Adrenal gland (tissue), 12 donors: Measurements from ENCODE around the gene ST7. TPM values are rescaled to one million over a fixed set of nuclear protein-coding genes. Genes with fewer than 3 reads are reported as not detected.

ENCODE experiments used
- DNase-seq, 7 donors: peaks; one replicate each; pipeline ENCODE4 v3.0.0-alpha.2; 2019 to 2020
- H3K27ac ChIP-seq, 5 donors: fragments of 200-600 bp; sonication (generic) in 4 of 5; 1 replicate in 3 of 5; 2 replicates in 2 of 5; pipeline versions ENCODE4 v1.5.1 to v1.8.0; 2016 to 2020; ENCODE audit warnings: mild to moderate bottlenecking in 1 of 5
- H3K27me3 ChIP-seq: fragments of 200-600 bp; 2 replicates; pipeline ENCODE4 v1.8.0; 2021
- H3K36me3 ChIP-seq, 2 donors: fragments of 200-600 bp; replicated peaks in 1 of 2; 1 replicate in 1 of 2; 2 replicates in 1 of 2; pipeline versions ENCODE4 v1.5.1 to v1.8.0; 2018 to 2022
- H3K4me1 ChIP-seq, 2 donors: fragments of 200-600 bp; replicated peaks in 1 of 2; 1 replicate in 1 of 2; 2 replicates in 1 of 2; pipeline versions ENCODE4 v1.5.1 to v1.8.0; 2018 to 2021
- H3K4me3 ChIP-seq, 4 donors: fragments of 200-600 bp; sonication (generic) in 3 of 4; one replicate each; pipeline ENCODE4 v1.5.1; 2016 to 2018
- H3K9me3 ChIP-seq, 3 donors: fragments of 200-600 bp; sonication (generic) in 1 of 3; replicated peaks in 1 of 3; 1 replicate in 2 of 3; 2 replicates in 1 of 3; pipeline versions ENCODE4 v1.5.1 to v1.8.0; 2016 to 2021
- POLR2A ChIP-seq, 2 donors: fragments of 450-650 bp; IDR thresholded peaks; one replicate each; pipeline ENCODE4 v1.6.1; 2017; ENCODE audit warnings: antibody characterized with exemption in 2 of 2, mild to moderate bottlenecking in 2 of 2, moderate library complexity in 1 of 2
- WGBS, 4 donors: extraction: QIAGEN DNeasy Blood & Tissue Kit in 2 of 4; methylation state at CpG; one replicate each; pipeline versions ENCODE4 v1.1.5 to v1.1.7; 2013 to 2017; 5-methylcytosine and 5-hydroxymethylcytosine counted together
- intact Hi-C, 2 donors: fragments of 100-400 bp; cut with DNase I; formaldehyde crosslinking; loops; one replicate each; pipeline versions ENCODE4 v1.14.1 to v1.15.0; 2022 to 2023
- polyA plus RNA-seq, 3 donors: library from polyadenylated mRNA; stranded (reverse); fragments of 200-250 nt in 2 of 3; fragments of 350-450 nt in 1 of 3; fragmentation: Illumina TruSeq in 1 of 3; extraction: RNeasy Lipid Tissue Mini Kit (QIAGEN cat#74804) in 1 of 3; gene quantifications; one replicate each; pipeline ENCODE4 v1.2.3, GENCODE V29; 2013 to 2014
- total RNA-seq, 9 donors: library from RNA; depleted of rRNA in 4 of 9; stranded (reverse); fragments of >200 nt in 4 of 9; fragments of 120-200 nt in 1 of 9; fragmentation: NEBNext Ultra II Directional in 1 of 9; extraction: Animal tissue kit (Norgen Biotek cat#: 25700) in 1 of 9; gene quantifications; one replicate each; pipeline versions ENCODE4 v1.1.0 to v1.2.4, GENCODE V29; 2013 to 2023
- TF ChIP-seq, protein P1 (sequence below), 6 experiments: fragments of 450-650 bp in 4 of 6; fragments of 200-600 bp in 2 of 6; sonication (generic) in 1 of 6; IDR thresholded peaks; 1 replicate in 5 of 6; 2 replicates in 1 of 6; pipeline versions ENCODE4 v1.5.1 to v1.8.0; 2016 to 2021; ENCODE audit warnings: antibody characterized with exemption in 6 of 6, mild to moderate bottlenecking in 2 of 6, moderate library complexity in 1 of 6
- donor health status: healthy with polysubstance abuse.
- donor health status: Bipolar disorder and iron deficiency.
- donor health status: DM: yes; HTN: yes; CAD: no.
- donor health status: DM: no; HTN: no; CAD: no.
- donor health status: DM: no; HTN: no; CAD: no.
- donor health status: DM: yes; HTN: yes; CAD: no.

Gene ST7
- total and polyA plus RNA-seq, 12 donors = 15.7 to 69.9 (median 33.1) TPM

DNA sequence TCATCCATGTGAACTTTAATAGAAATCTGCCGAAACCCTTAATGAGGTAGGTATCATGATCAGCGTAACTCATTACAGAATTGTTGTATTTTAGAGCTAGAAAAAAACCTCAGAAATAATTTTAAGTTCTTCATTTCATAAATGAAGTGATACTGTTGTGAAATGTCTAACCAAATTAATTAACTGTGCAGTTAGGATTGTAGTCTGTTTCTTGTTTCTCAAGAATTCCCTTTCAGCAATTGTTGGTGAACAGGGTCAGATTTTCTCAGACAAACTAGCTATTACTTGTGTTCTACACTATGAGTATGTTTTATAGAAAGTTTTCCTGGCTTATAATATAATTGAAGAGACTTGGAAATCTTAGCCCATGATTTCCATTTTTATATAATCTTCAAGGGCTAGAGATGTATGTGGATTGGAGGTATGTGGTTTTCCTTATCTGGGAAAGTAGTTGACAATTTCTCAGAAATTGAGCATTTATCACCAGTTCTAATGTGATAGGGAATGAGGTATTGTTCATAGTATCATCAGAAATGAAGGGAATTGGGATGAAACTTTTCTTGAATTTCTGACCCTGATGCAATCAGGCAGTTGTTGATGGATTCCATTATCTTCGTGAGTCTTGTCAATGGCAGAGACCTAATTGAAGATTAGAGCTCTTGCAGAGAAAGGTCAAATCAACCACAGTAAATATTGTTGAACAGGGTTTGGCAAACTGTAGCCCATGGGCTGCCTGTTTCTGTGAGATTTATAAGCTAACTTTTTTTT, 55.0 kb downstream of the ST7 start:
- WGBS, 4 donors = 66 to 74% (median 70%) methylated on average over 3 of the region's 3 CpGs
- H3K9me3 ChIP-seq = no peaks in the 10 kb centered on the region
- H3K4me3 ChIP-seq = no peak overlapping the region
- DNase-seq = no peak
- intact Hi-C loops = no loop called here
- no peaks in the 10 kb centered on the region for H3K27me3 ChIP-seq
- TF ChIP-seq, protein P1, sequence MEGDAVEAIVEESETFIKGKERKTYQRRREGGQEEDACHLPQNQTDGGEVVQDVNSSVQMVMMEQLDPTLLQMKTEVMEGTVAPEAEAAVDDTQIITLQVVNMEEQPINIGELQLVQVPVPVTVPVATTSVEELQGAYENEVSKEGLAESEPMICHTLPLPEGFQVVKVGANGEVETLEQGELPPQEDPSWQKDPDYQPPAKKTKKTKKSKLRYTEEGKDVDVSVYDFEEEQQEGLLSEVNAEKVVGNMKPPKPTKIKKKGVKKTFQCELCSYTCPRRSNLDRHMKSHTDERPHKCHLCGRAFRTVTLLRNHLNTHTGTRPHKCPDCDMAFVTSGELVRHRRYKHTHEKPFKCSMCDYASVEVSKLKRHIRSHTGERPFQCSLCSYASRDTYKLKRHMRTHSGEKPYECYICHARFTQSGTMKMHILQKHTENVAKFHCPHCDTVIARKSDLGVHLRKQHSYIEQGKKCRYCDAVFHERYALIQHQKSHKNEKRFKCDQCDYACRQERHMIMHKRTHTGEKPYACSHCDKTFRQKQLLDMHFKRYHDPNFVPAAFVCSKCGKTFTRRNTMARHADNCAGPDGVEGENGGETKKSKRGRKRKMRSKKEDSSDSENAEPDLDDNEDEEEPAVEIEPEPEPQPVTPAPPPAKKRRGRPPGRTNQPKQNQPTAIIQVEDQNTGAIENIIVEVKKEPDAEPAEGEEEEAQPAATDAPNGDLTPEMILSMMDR (IDR thresholded peaks at IDR 0.05) = no peak
- no peak for TF ChIP-seq POLR2A (IDR thresholded peaks at IDR 0.05)
- H3K4me1 ChIP-seq = peaks cover 6 to 11% of the 10 kb centered on the region in 2 donors
- no peak overlapping the region for H3K27ac ChIP-seq
- H3K36me3 ChIP-seq = no peaks in the 10 kb centered on the region

DNA sequence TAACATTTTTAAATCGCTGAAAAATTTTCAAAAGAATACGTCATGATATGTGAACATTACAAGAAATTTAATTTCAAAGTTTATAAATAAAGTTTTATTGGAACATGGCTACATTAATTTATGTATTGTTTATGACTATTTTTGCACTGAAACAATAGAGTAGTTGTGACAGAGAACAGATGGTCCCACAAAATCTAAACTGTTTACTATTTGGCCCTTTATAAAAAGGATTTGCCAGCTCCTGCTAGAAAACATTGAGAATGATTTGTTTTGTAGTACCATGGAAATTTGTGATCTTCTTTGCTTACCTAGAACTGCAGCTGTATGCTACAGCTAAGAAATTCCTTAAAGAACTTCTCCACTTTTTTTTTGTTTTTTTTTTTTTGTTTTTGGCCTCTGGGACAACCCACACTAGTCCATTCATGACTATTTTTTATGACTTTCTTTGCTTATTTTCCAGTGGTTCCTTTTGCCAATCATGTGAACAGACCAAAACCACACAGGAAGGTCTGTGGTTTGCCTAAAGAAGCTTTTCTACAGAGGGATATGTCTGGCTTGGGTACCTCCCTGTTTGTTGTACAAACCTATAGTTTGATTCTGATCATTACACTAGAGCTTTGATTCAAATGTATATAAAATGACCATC, 55.7 kb downstream of the ST7 start:
- peaks cover 6 to 12% of the 10 kb centered on the region in 2 donors for H3K4me1 ChIP-seq
- 87 to 96% (median 94%) methylated on average over 2 of the region's 2 CpGs for WGBS, 4 donors
- no peak for DNase-seq

DNA sequence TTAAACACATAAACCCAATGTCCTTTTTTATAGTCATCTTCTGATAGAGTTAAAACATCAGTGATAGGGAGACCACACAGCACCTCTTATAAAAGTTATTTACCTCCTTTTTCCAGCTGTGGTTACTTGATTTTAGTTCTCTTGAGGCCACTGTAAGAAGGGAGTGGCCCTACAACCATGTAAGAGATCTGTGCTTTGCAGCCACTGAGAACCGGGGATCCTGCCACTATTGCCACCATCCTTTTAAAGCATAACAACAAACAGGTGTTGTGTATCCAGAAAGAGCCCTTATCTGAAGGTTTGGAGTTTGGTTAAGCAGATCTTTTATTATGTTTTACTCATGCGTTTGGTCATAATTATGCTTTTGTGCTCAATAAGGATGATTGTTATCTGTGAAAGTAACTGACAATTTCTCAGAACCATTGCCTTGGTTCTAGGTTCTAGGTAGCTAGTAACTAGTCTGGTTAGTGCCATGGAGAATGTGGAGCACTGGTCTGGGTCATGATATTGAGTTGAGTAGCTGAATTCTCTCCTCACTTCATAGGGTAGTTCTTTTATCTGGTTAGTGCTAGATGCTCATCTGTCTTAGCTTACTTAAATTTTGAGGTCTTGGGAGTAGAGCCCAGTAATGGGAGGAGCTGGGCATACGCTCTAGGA, 56.5 kb downstream of the ST7 start:
- peaks cover 6 to 18% of the 10 kb centered on the region in 2 donors for H3K4me1 ChIP-seq

More for the DNA sequence above, 55.7 kb downstream of the ST7 start:
- Histone ChIP-seq H3K27ac (no peak overlapping the region), H3K36me3 (no peaks in the 10 kb centered on the region), H3K9me3 (no peaks in the 10 kb centered on the region), H3K4me3 (no peak overlapping the region), H3K27me3 (no peaks in the 10 kb centered on the region)
- intact Hi-C loops = no loop called here
- TF ChIP-seq, protein P1 (IDR thresholded peaks at IDR 0.05) = no peak
- TF ChIP-seq POLR2A (IDR thresholded peaks at IDR 0.05) = no peak

More for the DNA sequence above, 56.5 kb downstream of the ST7 start:
- Histone ChIP-seq H3K9me3 (no peaks in the 10 kb centered on the region), H3K27me3 (no peaks in the 10 kb centered on the region), H3K36me3 (no peaks in the 10 kb centered on the region), H3K27ac (no peak overlapping the region), H3K4me3 (no peak overlapping the region)
- TF ChIP-seq POLR2A (IDR thresholded peaks at IDR 0.05) = no peak
- TF ChIP-seq, protein P1 (IDR thresholded peaks at IDR 0.05) = no peak
- 80 to 90% (median 89%) methylated on average over 3 of the region's 3 CpGs for WGBS, 4 donors
- DNase-seq = no peak
- intact Hi-C loops = no loop called here
